T-cell (primary cell): Measurements from ENCODE around the gene GMPPA. TPM values are rescaled to one million over a fixed set of nuclear protein-coding genes. Genes with fewer than 3 reads are reported as not detected.

Experiments
- ATAC-seq, 4 experiments: fragments of 200-7000 bp in 3 of 4; fragments of 150-1000 bp in 1 of 4; cut with Tn5 transposase; replicated peaks in 1 of 4; 1 replicate in 3 of 4; 2 replicates in 1 of 4; pipeline ENCODE4 v1.10.0; 2021; ENCODE audit warnings: moderate library complexity in 3 of 4, mild to moderate bottlenecking in 2 of 4, moderate number of reproducible peaks in 1 of 4
- CTCF ChIA-PET, 2 donors: fragments of 300-600 bp; sonication (Branson Sonifier 250); formaldehyde crosslinking; loops; one replicate each; lab custom pipeline; 2022; ENCODE audit warnings: antibody characterized with exemption in 2 of 2; lab: Charles Lee
- POLR2A ChIA-PET, 2 donors: fragments of 300-600 bp; sonication (Branson Sonifier 250); formaldehyde crosslinking; loops; one replicate each; lab custom pipeline; 2022; ENCODE audit warnings: antibody characterized with exemption in 2 of 2; lab: Charles Lee
- DNase-seq, 35 experiments: peaks; one replicate each; pipeline versions ENCODE4 v3.0.0 to v3.0.0-alpha.2; 2013 to 2023
- H3K27ac ChIP-seq: one replicate; pipeline ENCODE4 v1.5.1; 2013; ENCODE audit warnings: low read length
- H3K27me3 ChIP-seq, 2 experiments: replicated peaks in 1 of 2; 1 replicate in 1 of 2; 2 replicates in 1 of 2; pipeline versions ENCODE4 v1.6.1 to v1.7.0; 2013; ENCODE audit warnings: low read length in 1 of 2, mixed read lengths in 1 of 2; ENCODE audit not compliant: control insufficient read depth in 2 of 2, insufficient read depth in 2 of 2; ENCODE audit errors: extremely low read depth in 1 of 2
- H3K36me3 ChIP-seq, 2 donors: 1 replicate in 1 of 2; 2 replicates in 1 of 2; pipeline versions ENCODE4 v1.6.1 to v1.7.0; 2013; ENCODE audit warnings: low read length in 1 of 2; ENCODE audit not compliant: control insufficient read depth in 2 of 2, insufficient read depth in 1 of 2; ENCODE audit errors: extremely low read depth in 1 of 2
- H3K4me1 ChIP-seq, 2 experiments: 1 replicate in 1 of 2; 2 replicates in 1 of 2; pipeline versions ENCODE4 v1.6.1 to v1.7.0; 2013; ENCODE audit warnings: low read length in 2 of 2, mixed read lengths in 1 of 2; ENCODE audit not compliant: insufficient read depth in 2 of 2, control insufficient read depth in 1 of 2; ENCODE audit errors: extremely low read depth in 1 of 2
- H3K4me3 ChIP-seq, 2 donors: 1 replicate in 1 of 2; 2 replicates in 1 of 2; pipeline versions ENCODE4 v1.5.1 to v1.7.0; 2013; ENCODE audit warnings: mild to moderate bottlenecking in 2 of 2, low read length in 1 of 2, moderate library complexity in 1 of 2; ENCODE audit not compliant: control insufficient read depth in 1 of 2; ENCODE audit errors: extremely low read depth in 1 of 2
- H3K9me3 ChIP-seq: 2 replicates; pipeline ENCODE4 v1.7.0; 2013
- H3K27ac Mint-ChIP-seq, 2 donors: one replicate each; pipeline ENCODE4 v1.8.0; 2020 to 2021; ENCODE audit warnings: mild to moderate bottlenecking in 2 of 2, mixed read lengths in 2 of 2
- H3K27me3 Mint-ChIP-seq, 2 donors: one replicate each; pipeline ENCODE4 v1.8.0; 2021 to 2022; ENCODE audit warnings: mixed read lengths in 2 of 2
- H3K36me3 Mint-ChIP-seq: one replicate; pipeline ENCODE4 v1.8.0; 2021; ENCODE audit warnings: mixed read lengths
- H3K4me1 Mint-ChIP-seq, 3 donors: one replicate each; pipeline ENCODE4 v1.8.0; 2020 to 2022; ENCODE audit warnings: mixed read lengths in 3 of 3, mild to moderate bottlenecking in 1 of 3
- H3K4me3 Mint-ChIP-seq, 3 donors: one replicate each; pipeline ENCODE4 v1.8.0; 2020 to 2022; ENCODE audit warnings: mild to moderate bottlenecking in 3 of 3, mixed read lengths in 3 of 3, moderate library complexity in 3 of 3
- H3K9me3 Mint-ChIP-seq, 3 donors: one replicate each; pipeline ENCODE4 v1.8.0; 2020 to 2022; ENCODE audit warnings: mixed read lengths in 3 of 3
- WGBS: methylation state at CpG from one replicate; pipeline ENCODE4 v1.1.5; 2013; ENCODE audit warnings: missing lambda C conversion rate; ENCODE audit not compliant: insufficient coverage; 5-methylcytosine and 5-hydroxymethylcytosine counted together
- total RNA-seq, 35 experiments: library from RNA in 6 of 35; stranded (reverse) in 6 of 35; fragments of 120-200 nt in 1 of 35; gene quantifications; one replicate each; pipeline versions ENCODE4 v1.2.1 to v1.2.4 and lab custom pipeline; 2013 to 2026

GMPPA gene
- total RNA-seq, 5 donors from 2014 or later (not counting 1 experiment from before 2014, with no cell fraction given) = 20.6 to 47.7 (median 41.3) TPM

DNA sequence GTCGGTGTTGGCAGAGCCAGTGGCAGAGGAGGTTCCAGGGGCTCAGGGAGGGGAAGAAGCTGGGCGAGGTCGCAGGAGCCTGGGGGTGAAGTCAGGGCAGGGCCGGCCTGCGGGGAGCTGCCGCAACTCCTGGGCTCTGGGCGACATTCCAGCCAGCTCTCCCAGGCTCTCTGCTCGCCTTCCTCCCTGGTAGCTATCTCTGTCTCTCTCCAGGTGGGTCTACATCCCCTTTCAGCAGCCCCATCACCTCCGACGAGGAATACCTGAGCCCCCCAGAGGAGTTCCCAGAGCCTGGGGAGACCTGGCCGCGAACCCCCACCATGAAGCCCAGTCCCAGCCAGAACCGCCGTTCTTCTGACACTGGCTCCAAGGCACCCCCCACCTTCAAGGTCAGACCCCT lies 37.0 kb upstream of the GMPPA start:
- ChIA-PET POLR2A (no interaction called here), CTCF (no interaction called here)
- ATAC-seq = no peak
- Mint-ChIP-seq H3K4me1 (peaks cover 5 to 9% (median 5%) of the 10 kb centered on the region in 3 donors), H3K36me3 (no peaks in the 10 kb centered on the region), H3K9me3 (no peaks in the 10 kb centered on the region), H3K27ac (no peak overlapping the region), H3K4me3 (no peak overlapping the region), H3K27me3 (peaks cover 0 to 3% of the 10 kb centered on the region in 2 donors)
- DNase-seq = no peak
- Histone ChIP-seq H3K9me3 (no peaks in the 10 kb centered on the region), H3K4me3 (no peak overlapping the region), H3K4me1 (peaks cover 0 to 13% of the 10 kb centered on the region in 2 experiments), H3K27ac (no peak overlapping the region), H3K27me3 (peaks cover 0 to 13% of the 10 kb centered on the region in 2 experiments), H3K36me3 (no peaks in the 10 kb centered on the region)
- 82% methylated on average over 10 of the region's 14 CpGs for WGBS

DNA sequence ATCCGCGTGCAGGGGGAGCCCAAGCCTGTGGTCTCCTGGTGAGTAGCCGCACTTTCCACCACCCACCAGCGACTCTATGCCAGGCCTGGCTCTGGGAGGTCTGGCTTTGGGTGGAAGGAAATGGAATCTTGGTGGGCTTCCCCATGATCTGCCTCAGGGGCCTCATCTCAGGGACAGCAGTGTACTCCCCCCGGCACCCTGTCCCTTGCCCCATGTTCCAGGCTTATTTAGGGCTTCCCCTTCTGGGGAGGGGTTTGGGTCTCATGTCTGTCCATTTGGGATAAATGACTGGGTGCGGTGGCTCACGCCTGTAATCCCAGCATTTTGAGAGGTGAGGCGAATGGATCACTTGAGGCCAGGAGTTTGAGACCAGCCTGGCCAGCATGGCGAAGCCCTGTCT lies 36.3 kb upstream of the GMPPA start:
- WGBS = 80% methylated on average over 1 of the region's 9 CpGs
- no peaks in the 10 kb centered on the region for H3K36me3 ChIP-seq
- H3K27ac ChIP-seq = no peak overlapping the region
- no peak overlapping the region for H3K27ac Mint-ChIP-seq
- H3K4me1 Mint-ChIP-seq = peaks cover 5 to 9% (median 5%) of the 10 kb centered on the region in 3 donors
- no peaks in the 10 kb centered on the region for H3K9me3 ChIP-seq
- ChIA-PET POLR2A (interaction anchor here in 1 of 2 donors (0.6 kb wide), 1 partner anchor 36 kb away, joined by 3 read pairs; the partner anchor contains the start of gene GMPPA), CTCF (no interaction called here)
- H3K4me3 ChIP-seq = no peak overlapping the region
- peaks cover 0 to 13% of the 10 kb centered on the region in 2 experiments for H3K4me1 ChIP-seq
- no peaks in the 10 kb centered on the region for H3K9me3 Mint-ChIP-seq
- no peak for DNase-seq
- no peak for ATAC-seq
- H3K4me3 Mint-ChIP-seq = no peak overlapping the region
- peaks cover 0 to 13% of the 10 kb centered on the region in 2 experiments for H3K27me3 ChIP-seq
- H3K36me3 Mint-ChIP-seq = no peaks in the 10 kb centered on the region
- H3K27me3 Mint-ChIP-seq = peaks cover 0 to 3% of the 10 kb centered on the region in 2 donors

GRCh38 chr2:219464286-219465032 lies 34.2 kb upstream of the GMPPA start:
- H3K27me3 Mint-ChIP-seq = peaks cover 0 to 3% of the 10 kb centered on the region in 2 donors
- no peaks in the 10 kb centered on the region for H3K4me1 Mint-ChIP-seq
- WGBS = 94% methylated on average over 17 of the region's 21 CpGs
- H3K4me1 ChIP-seq = peaks cover 0 to 6% of the 10 kb centered on the region in 2 experiments
- no peak overlapping the region for H3K4me3 Mint-ChIP-seq
- ATAC-seq = no peak
- no peaks in the 10 kb centered on the region for H3K36me3 Mint-ChIP-seq
- H3K27ac Mint-ChIP-seq = no peak overlapping the region
- no peak overlapping the region for H3K4me3 ChIP-seq
- H3K36me3 ChIP-seq = no peaks in the 10 kb centered on the region
- POLR2A ChIA-PET = no interaction called here
- DNase-seq = no peak
- H3K9me3 Mint-ChIP-seq = no peaks in the 10 kb centered on the region
- H3K27me3 ChIP-seq = peaks cover 0 to 13% of the 10 kb centered on the region in 2 experiments
- no peaks in the 10 kb centered on the region for H3K9me3 ChIP-seq
- CTCF ChIA-PET = interaction anchor here (0.6 to 0.8 kb wide), 3 partner anchors 9 to 65 kb away, joined by 3 to 4 read pairs (median 3); no protein-coding TSS in a partner anchor
- no peak overlapping the region for H3K27ac ChIP-seq

- H3K27me3 Mint-ChIP-seq = no peaks in the 10 kb centered on the region
- WGBS = 90% methylated on average over 32 of the region's 47 CpGs
- ChIA-PET CTCF (no interaction called here), POLR2A (no interaction called here)
- H3K9me3 Mint-ChIP-seq = no peaks in the 10 kb centered on the region
- Histone ChIP-seq H3K36me3 (no peaks in the 10 kb centered on the region), H3K4me1 (peaks cover 0 to 3% of the 10 kb centered on the region in 2 experiments), H3K27me3 (peaks cover 0 to 8% of the 10 kb centered on the region in 2 experiments), H3K9me3 (no peaks in the 10 kb centered on the region), H3K4me3 (no peak overlapping the region), H3K27ac (no peak overlapping the region)
- H3K4me3 Mint-ChIP-seq = no peak overlapping the region
- no peak overlapping the region for H3K27ac Mint-ChIP-seq
- H3K4me1 Mint-ChIP-seq = no peaks in the 10 kb centered on the region
- ATAC-seq = no peak
- no peaks in the 10 kb centered on the region for H3K36me3 Mint-ChIP-seq
- DNase-seq = no peak
Observed at GRCh38 chr2:219465659-219466561, 32.8 kb upstream of the GMPPA start.

- no peaks in the 10 kb centered on the region for H3K4me1 ChIP-seq
- no peaks in the 10 kb centered on the region for H3K36me3 ChIP-seq
- no peak for DNase-seq
- Mint-ChIP-seq H3K36me3 (peaks cover 6% of the 10 kb centered on the region), H3K9me3 (no peaks in the 10 kb centered on the region), H3K4me3 (no peak overlapping the region), H3K4me1 (no peaks in the 10 kb centered on the region), H3K27ac (no peak overlapping the region), H3K27me3 (peaks cover 0 to 4% of the 10 kb centered on the region in 2 donors)
- peaks cover 0 to 16% of the 10 kb centered on the region in 2 experiments for H3K27me3 ChIP-seq
- 83% methylated on average over 22 of the region's 28 CpGs for WGBS
- H3K9me3 ChIP-seq = no peaks in the 10 kb centered on the region
- no peak overlapping the region for H3K27ac ChIP-seq
- no peak for ATAC-seq
- ChIA-PET CTCF (interaction anchor here in 1 of 2 donors (0.5 kb wide), 1 partner anchor 153 kb away, joined by 10 read pairs; no protein-coding TSS in a partner anchor), POLR2A (no interaction called here)
- H3K4me3 ChIP-seq = no peak overlapping the region
Observed at GRCh38 chr2:219466816-219467735, 31.6 kb upstream of the GMPPA start.
